Measurements from ENCODE around the gene BATF3. TPM values are rescaled to one million over a fixed set of nuclear protein-coding genes. Genes with fewer than 3 reads are reported as not detected.
A peak's percentile ranks its signal among the peaks of the same experiment; 100 is the strongest.

BATF3 gene
- total and polyA plus RNA-seq, 2 donors (not counting 3 experiments of a cell fraction or from before 2014, with no cell fraction given) = 0.69 to 1.9 TPM

DNA sequence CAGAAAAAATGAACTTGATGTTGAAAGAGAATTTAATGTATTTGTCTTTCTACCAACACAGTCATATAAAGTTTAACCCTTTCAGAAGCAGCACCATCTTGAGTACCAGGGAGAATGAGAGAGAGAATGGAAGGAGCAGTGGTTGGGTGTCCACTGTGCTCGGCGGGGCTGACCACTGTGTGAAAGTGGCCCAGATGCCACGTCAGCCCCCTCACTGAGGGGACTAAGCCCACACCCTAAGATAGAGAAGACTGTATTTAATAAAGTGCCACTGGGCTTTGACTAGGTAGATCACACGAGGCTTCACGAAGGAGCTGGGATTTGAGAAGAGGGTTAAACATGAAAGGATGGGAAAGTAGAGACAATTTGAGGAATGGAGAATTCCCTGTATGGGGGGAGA, 31.2 kb downstream of the BATF3 start:
- DNase-seq (ENCODE audit: low read depth, low spot score) (no peak), FAIRE-seq (no peak)
- H3K9me1 ChIP-seq (replicated peaks; ENCODE audit: control insufficient read depth, extremely low read depth, insufficient read depth, low read length) = no peaks in the 10 kb centered on the region
- H3K9ac ChIP-seq (replicated peaks; ENCODE audit: extremely low read depth, insufficient read depth, low read length) = no peak overlapping the region
- no peaks in the 10 kb centered on the region for H4K20me1 ChIP-seq (replicated peaks; ENCODE audit: control insufficient read depth, extremely low read depth, insufficient read depth, low read length)
- H3K4me1 ChIP-seq (ENCODE audit: control insufficient read depth, extremely low read depth, insufficient read depth, low read length) = peaks cover 27% of the 10 kb centered on the region
- CTCF ChIA-PET = interaction anchor here (0.6 to 3.0 kb wide), 14 partner anchors 9 to 327 kb away, joined by 3 to 31 read pairs (median 7); partner anchors contain the start of gene ATF3
- H2AFZ ChIP-seq (ENCODE audit: low read depth, low read length) = no peak overlapping the region
- no peaks in the 10 kb centered on the region for H3K9me3 ChIP-seq (replicated peaks; ENCODE audit: control insufficient read depth, insufficient read depth, low read length)
- H3K36me3 ChIP-seq (ENCODE audit: control insufficient read depth in 2 of 2, extremely low read depth in 1 of 2, insufficient read depth in 2 of 2, low read length in 2 of 2) = no peaks in the 10 kb centered on the region
- POLR2A ChIA-PET = interaction anchor here (2.8 kb wide), 1 partner anchor 60 kb away, joined by 13 read pairs; the partner anchor contains the start of gene ATF3
- BruUV-seq (replicated peaks) = no TSS peak
- intact Hi-C loops (cut with micrococcal nuclease) = loop anchor here (2.0 kb wide), 1 partner anchor 32 kb away; no protein-coding TSS in a partner anchor
- dilution Hi-C loops (cut with MboI; ENCODE audit: extremely low pct_ligation_motif_present, low sequenced_read_pairs) = no loop called here
- no peak overlapping the region for H3K4me2 ChIP-seq (ENCODE audit: insufficient read depth, low read length)
- H3K27ac ChIP-seq (ENCODE audit: insufficient read depth, low read depth, low read length) = peak overlapping the region; percentile 93
- no peak overlapping the region for H3K4me3 ChIP-seq (replicated peaks in 1 of 3; ENCODE audit: insufficient read depth in 1 of 3, low read depth in 1 of 3, low read length in 3 of 3)
- TF ChIP-seq FOS (IDR thresholded peaks at IDR 0.05; ENCODE audit: borderline replicate concordance, insufficient read depth, low read length) = no peak
- TF ChIP-seq, protein P1, sequence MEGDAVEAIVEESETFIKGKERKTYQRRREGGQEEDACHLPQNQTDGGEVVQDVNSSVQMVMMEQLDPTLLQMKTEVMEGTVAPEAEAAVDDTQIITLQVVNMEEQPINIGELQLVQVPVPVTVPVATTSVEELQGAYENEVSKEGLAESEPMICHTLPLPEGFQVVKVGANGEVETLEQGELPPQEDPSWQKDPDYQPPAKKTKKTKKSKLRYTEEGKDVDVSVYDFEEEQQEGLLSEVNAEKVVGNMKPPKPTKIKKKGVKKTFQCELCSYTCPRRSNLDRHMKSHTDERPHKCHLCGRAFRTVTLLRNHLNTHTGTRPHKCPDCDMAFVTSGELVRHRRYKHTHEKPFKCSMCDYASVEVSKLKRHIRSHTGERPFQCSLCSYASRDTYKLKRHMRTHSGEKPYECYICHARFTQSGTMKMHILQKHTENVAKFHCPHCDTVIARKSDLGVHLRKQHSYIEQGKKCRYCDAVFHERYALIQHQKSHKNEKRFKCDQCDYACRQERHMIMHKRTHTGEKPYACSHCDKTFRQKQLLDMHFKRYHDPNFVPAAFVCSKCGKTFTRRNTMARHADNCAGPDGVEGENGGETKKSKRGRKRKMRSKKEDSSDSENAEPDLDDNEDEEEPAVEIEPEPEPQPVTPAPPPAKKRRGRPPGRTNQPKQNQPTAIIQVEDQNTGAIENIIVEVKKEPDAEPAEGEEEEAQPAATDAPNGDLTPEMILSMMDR (IDR thresholded peaks at IDR 0.05; ENCODE audit: extremely low read depth in 1 of 2, insufficient read depth in 1 of 2, low read depth in 1 of 2, low read length in 2 of 2) = no peak
- no peak for TF ChIP-seq MYC (IDR thresholded peaks at IDR 0.05; ENCODE audit: low read depth, low read length)
- TF ChIP-seq POLR2A (IDR thresholded peaks at IDR 0.05; ENCODE audit: low read depth, low read length) = no peak
- TF ChIP-seq, protein P2, sequence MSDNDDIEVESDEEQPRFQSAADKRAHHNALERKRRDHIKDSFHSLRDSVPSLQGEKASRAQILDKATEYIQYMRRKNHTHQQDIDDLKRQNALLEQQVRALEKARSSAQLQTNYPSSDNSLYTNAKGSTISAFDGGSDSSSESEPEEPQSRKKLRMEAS (IDR thresholded peaks at IDR 0.05; ENCODE audit: insufficient read depth, insufficient read length) = no peak
- no peak for TF ChIP-seq POLR2AphosphoS5 (IDR thresholded peaks at IDR 0.05; ENCODE audit: insufficient read depth, low read depth, low read length)
- no peak for TF ChIP-seq GATA2 (IDR thresholded peaks at IDR 0.05; ENCODE audit: insufficient read depth, insufficient read length, low read depth, low read length)
- TF ChIP-seq JUN (IDR thresholded peaks at IDR 0.05; ENCODE audit: borderline replicate concordance, insufficient read depth, insufficient read length, low read depth) = no peak
- TF ChIP-seq EZH2 (IDR thresholded peaks at IDR 0.05; ENCODE audit: borderline replicate concordance, low read depth, low read length, severe bottlenecking) = no peak
- H3K27me3 ChIP-seq (ENCODE audit: control insufficient read depth in 2 of 2, insufficient read depth in 2 of 2, low read length in 2 of 2) = peaks cover 22 to 24% of the 10 kb centered on the region in 2 experiments
- H3K79me2 ChIP-seq (ENCODE audit: control insufficient read depth, insufficient read depth, low read length) = no peaks in the 10 kb centered on the region

All from endothelial cell of umbilical vein (primary cell).